ENCODE measurements around the gene STAT3.

GRCh38 chr17:42411905-42412679, 23.9 kb upstream of the STAT3 start:
- TF ChIP-seq CTCF (IDR thresholded peaks at IDR 0.05), result no peak
- TF ChIP-seq ZFX (IDR thresholded peaks at IDR 0.05; ENCODE audit: borderline replicate concordance), result no peak

Data from 22Rv1 (cell line).